Measurements from ENCODE around the gene MAP1LC3B.

DNA sequence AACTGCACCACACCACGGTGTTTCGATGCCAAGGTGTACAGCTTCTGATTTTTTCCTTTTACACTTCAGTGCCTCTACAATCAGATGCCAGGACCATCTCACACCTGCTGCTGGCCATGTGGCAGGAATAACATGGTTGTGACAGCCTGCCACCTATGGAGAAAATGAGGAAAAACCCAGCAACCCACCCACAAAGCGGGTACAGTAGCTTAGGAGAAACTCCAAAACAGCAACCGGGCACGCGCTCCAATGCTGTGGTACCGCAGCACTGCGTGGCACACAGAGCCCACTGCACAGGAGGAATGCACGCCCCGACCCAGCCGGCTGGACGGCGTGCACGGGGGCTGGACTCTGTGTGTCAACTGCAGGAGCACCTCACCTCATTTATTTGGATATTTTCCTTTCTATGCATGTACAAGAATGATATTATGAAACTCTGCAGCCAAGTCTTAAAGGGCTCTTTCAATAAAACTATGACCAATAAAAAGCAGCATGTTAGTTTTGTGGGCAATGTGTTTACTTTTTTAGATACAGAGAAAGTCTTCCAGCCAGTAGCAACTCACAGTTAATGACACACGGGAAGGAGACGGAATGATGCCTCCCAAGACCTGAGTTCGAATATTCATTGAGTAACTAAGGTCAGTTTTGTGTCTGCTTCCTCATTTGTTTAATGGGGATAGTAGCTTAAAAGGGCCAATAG is 45.9 kb downstream of the MAP1LC3B start:
- TF ChIP-seq, protein P1, sequence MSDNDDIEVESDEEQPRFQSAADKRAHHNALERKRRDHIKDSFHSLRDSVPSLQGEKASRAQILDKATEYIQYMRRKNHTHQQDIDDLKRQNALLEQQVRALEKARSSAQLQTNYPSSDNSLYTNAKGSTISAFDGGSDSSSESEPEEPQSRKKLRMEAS (IDR thresholded peaks at IDR 0.05): 0 out of 2 replicates have a peak, but pooled peaks have one; percentile 32
- TF ChIP-seq EP300 (IDR thresholded peaks at IDR 0.05; ENCODE audit: borderline replicate concordance): no peak
- TF ChIP-seq, protein P2, sequence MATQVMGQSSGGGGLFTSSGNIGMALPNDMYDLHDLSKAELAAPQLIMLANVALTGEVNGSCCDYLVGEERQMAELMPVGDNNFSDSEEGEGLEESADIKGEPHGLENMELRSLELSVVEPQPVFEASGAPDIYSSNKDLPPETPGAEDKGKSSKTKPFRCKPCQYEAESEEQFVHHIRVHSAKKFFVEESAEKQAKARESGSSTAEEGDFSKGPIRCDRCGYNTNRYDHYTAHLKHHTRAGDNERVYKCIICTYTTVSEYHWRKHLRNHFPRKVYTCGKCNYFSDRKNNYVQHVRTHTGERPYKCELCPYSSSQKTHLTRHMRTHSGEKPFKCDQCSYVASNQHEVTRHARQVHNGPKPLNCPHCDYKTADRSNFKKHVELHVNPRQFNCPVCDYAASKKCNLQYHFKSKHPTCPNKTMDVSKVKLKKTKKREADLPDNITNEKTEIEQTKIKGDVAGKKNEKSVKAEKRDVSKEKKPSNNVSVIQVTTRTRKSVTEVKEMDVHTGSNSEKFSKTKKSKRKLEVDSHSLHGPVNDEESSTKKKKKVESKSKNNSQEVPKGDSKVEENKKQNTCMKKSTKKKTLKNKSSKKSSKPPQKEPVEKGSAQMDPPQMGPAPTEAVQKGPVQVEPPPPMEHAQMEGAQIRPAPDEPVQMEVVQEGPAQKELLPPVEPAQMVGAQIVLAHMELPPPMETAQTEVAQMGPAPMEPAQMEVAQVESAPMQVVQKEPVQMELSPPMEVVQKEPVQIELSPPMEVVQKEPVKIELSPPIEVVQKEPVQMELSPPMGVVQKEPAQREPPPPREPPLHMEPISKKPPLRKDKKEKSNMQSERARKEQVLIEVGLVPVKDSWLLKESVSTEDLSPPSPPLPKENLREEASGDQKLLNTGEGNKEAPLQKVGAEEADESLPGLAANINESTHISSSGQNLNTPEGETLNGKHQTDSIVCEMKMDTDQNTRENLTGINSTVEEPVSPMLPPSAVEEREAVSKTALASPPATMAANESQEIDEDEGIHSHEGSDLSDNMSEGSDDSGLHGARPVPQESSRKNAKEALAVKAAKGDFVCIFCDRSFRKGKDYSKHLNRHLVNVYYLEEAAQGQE (IDR thresholded peaks at IDR 0.05; ENCODE audit: low read depth): no peak
- TF ChIP-seq RAD21 (IDR thresholded peaks at IDR 0.05; ENCODE audit: low read depth): no peak
- TF ChIP-seq TCF12 (IDR thresholded peaks at IDR 0.05; ENCODE audit: low read depth): no peak

Measured in Ishikawa (cell line).